SK-N-SH (cell line): ENCODE measurements around the gene PARP15.

Experiments
- ELF1 ChIP-seq: IDR thresholded peaks from 2 replicates; pipeline ENCODE4 v1.4.0; 2012
- GABPA ChIP-seq: IDR thresholded peaks from 2 replicates; pipeline ENCODE4 v1.4.0; 2012; ENCODE audit warnings: low read depth, mild to moderate bottlenecking
- POLR2AphosphoS5 ChIP-seq: IDR thresholded peaks from 2 replicates; pipeline ENCODE4 v1.6.1; 2012; ENCODE audit warnings: low read depth, low read length
- RFX5 ChIP-seq: IDR thresholded peaks from 2 replicates; pipeline ENCODE4 v1.6.1; 2012; ENCODE audit warnings: mild to moderate bottlenecking, improper control_type of control experiment, low read length
- RXRA ChIP-seq: IDR thresholded peaks from 2 replicates; pipeline ENCODE4 v1.4.0; 2012; ENCODE audit warnings: low read depth, mild to moderate bottlenecking, borderline replicate concordance
- SMC3 ChIP-seq: IDR thresholded peaks from 2 replicates; pipeline ENCODE4 v1.6.1; 2012; ENCODE audit warnings: low read depth, low read length, improper control_type of control experiment
- TAF1 ChIP-seq: IDR thresholded peaks from 2 replicates; pipeline ENCODE4 v1.6.1; 2012; ENCODE audit warnings: low read depth, mild to moderate bottlenecking, low read length, moderate library complexity, borderline replicate concordance
- USF2 ChIP-seq: fragments of 150-350 bp; IDR thresholded peaks from 2 replicates; pipeline ENCODE4 v1.6.1; 2017; ENCODE audit warnings: antibody characterized with exemption, low read length, low read depth, borderline replicate concordance
- TF ChIP-seq, protein P1 (sequence below): fragments of 200-600 bp; sonication (generic); IDR thresholded peaks from 2 replicates; pipeline ENCODE4 v1.6.1; 2017; ENCODE audit warnings: antibody characterized with exemption, mild to moderate bottlenecking, moderate library complexity
- TF ChIP-seq, protein P2 (sequence below): IDR thresholded peaks from 2 replicates; pipeline ENCODE4 v1.6.1; 2012; ENCODE audit warnings: mild to moderate bottlenecking, low read depth, low read length, moderate library complexity
- TF ChIP-seq, protein P3 (sequence below): fragments of 150-350 bp; IDR thresholded peaks from 2 replicates; pipeline ENCODE4 v1.6.1; 2016; ENCODE audit warnings: mild to moderate bottlenecking, low read depth, low read length

DNA sequence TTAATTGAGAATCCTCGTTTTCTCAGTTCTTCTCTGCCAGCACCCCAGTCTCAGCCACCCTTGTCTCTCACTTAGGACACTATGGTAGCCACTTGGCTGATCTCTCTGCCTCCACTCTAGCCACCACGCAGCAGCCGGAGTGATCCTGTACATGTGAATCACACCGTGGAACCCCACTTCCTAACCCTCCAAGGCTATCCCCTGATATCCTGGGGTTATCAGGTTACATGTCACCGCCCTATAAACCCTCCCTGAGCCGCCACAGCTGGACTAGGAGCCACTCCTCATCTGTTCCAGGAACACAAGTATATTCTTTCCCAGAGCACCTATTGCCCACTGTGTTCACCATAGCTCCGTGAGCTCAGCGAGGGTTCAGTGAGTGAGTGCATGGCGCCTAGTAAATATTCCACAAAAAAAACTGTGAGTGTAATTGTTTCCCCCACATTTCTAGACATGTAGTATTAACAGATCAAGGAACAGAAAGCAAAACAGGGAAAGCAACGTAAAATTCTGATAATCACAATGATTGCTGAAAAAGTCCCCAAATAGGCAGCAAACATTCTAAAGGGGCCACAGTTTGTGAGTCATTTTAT is 102.5 kb downstream of the PARP15 start:
- TF ChIP-seq, protein P1, sequence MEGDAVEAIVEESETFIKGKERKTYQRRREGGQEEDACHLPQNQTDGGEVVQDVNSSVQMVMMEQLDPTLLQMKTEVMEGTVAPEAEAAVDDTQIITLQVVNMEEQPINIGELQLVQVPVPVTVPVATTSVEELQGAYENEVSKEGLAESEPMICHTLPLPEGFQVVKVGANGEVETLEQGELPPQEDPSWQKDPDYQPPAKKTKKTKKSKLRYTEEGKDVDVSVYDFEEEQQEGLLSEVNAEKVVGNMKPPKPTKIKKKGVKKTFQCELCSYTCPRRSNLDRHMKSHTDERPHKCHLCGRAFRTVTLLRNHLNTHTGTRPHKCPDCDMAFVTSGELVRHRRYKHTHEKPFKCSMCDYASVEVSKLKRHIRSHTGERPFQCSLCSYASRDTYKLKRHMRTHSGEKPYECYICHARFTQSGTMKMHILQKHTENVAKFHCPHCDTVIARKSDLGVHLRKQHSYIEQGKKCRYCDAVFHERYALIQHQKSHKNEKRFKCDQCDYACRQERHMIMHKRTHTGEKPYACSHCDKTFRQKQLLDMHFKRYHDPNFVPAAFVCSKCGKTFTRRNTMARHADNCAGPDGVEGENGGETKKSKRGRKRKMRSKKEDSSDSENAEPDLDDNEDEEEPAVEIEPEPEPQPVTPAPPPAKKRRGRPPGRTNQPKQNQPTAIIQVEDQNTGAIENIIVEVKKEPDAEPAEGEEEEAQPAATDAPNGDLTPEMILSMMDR = no peak
- TF ChIP-seq RFX5 (no peak), POLR2AphosphoS5 (no peak), SMC3 (no peak), RXRA (no peak), GABPA (no peak), TAF1 (no peak), ELF1 (no peak), USF2 (no peak)
- TF ChIP-seq, protein P2, sequence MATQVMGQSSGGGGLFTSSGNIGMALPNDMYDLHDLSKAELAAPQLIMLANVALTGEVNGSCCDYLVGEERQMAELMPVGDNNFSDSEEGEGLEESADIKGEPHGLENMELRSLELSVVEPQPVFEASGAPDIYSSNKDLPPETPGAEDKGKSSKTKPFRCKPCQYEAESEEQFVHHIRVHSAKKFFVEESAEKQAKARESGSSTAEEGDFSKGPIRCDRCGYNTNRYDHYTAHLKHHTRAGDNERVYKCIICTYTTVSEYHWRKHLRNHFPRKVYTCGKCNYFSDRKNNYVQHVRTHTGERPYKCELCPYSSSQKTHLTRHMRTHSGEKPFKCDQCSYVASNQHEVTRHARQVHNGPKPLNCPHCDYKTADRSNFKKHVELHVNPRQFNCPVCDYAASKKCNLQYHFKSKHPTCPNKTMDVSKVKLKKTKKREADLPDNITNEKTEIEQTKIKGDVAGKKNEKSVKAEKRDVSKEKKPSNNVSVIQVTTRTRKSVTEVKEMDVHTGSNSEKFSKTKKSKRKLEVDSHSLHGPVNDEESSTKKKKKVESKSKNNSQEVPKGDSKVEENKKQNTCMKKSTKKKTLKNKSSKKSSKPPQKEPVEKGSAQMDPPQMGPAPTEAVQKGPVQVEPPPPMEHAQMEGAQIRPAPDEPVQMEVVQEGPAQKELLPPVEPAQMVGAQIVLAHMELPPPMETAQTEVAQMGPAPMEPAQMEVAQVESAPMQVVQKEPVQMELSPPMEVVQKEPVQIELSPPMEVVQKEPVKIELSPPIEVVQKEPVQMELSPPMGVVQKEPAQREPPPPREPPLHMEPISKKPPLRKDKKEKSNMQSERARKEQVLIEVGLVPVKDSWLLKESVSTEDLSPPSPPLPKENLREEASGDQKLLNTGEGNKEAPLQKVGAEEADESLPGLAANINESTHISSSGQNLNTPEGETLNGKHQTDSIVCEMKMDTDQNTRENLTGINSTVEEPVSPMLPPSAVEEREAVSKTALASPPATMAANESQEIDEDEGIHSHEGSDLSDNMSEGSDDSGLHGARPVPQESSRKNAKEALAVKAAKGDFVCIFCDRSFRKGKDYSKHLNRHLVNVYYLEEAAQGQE = no peak
- TF ChIP-seq, protein P3, sequence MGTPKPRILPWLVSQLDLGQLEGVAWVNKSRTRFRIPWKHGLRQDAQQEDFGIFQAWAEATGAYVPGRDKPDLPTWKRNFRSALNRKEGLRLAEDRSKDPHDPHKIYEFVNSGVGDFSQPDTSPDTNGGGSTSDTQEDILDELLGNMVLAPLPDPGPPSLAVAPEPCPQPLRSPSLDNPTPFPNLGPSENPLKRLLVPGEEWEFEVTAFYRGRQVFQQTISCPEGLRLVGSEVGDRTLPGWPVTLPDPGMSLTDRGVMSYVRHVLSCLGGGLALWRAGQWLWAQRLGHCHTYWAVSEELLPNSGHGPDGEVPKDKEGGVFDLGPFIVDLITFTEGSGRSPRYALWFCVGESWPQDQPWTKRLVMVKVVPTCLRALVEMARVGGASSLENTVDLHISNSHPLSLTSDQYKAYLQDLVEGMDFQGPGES = no peak
